ENCODE data around the gene HTRA3. TPM values are rescaled to one million over a fixed set of nuclear protein-coding genes. Genes with fewer than 3 reads are reported as not detected.

HTRA3 gene
- total and polyA plus RNA-seq, 2 of the 8 experiments (the other 6 are each of a cell fraction or from before 2014, with no cell fraction given) = 3.2 to 5.8 TPM

GRCh38 chr4:8278009-8278395 is 8.4 kb downstream of the HTRA3 start:
- Histone ChIP-seq H2AFZ (ENCODE audit: low read length) (no peak overlapping the region), H3K23ac (ENCODE audit: insufficient read length) (no peak overlapping the region), H3K9me3 (ENCODE audit: insufficient read depth in 2 of 2, low read depth in 1 of 2, low read length in 1 of 2) (no peaks in the 10 kb centered on the region), H3K36me3 (ENCODE audit: control insufficient read depth in 2 of 4, insufficient read depth in 4 of 4, low read length in 3 of 4) (no peaks in the 10 kb centered on the region), H2BK5ac (ENCODE audit: low read depth, low read length) (no peak overlapping the region), H3K4ac (replicated peaks; ENCODE audit: insufficient read length, low read depth, low read length) (no peak overlapping the region), H3K23me2 (ENCODE audit: low read depth, low read length) (no peaks in the 10 kb centered on the region), H3K14ac (ENCODE audit: insufficient read length) (no peak overlapping the region), H3K56ac (replicated peaks; ENCODE audit: insufficient read length, low read depth, low read length) (no peak overlapping the region), H4K20me1 (replicated peaks in 1 of 2; ENCODE audit: control insufficient read depth in 1 of 2, insufficient read depth in 2 of 2, low read length in 2 of 2) (peaks cover 0 to 3% of the 10 kb centered on the region in 2 experiments), H3K4me1 (replicated peaks in 1 of 4; ENCODE audit: control insufficient read depth in 3 of 4, insufficient read depth in 4 of 4, low read length in 3 of 4) (no peaks in the 10 kb centered on the region), H4K91ac (replicated peaks; ENCODE audit: insufficient read length, low read length) (no peak overlapping the region), H3K9ac (replicated peaks in 1 of 4; ENCODE audit: extremely low read depth in 1 of 4, low read depth in 3 of 4, low read length in 3 of 4) (no peak overlapping the region), H3K79me1 (ENCODE audit: low read depth, low read length) (no peaks in the 10 kb centered on the region), H4K8ac (ENCODE audit: extremely low read depth, insufficient read depth, low read length) (no peak overlapping the region), H3K4me2 (ENCODE audit: insufficient read depth in 1 of 2, low read depth in 2 of 2, low read length in 2 of 2) (no peak overlapping the region), H2BK20ac (ENCODE audit: low read length) (no peak overlapping the region), H3K4me3 (ENCODE audit: extremely low read depth in 1 of 4, insufficient read depth in 2 of 4, low read depth in 3 of 4, low read length in 4 of 4) (no peak overlapping the region), H4K5ac (ENCODE audit: insufficient read length, low read depth, low read length) (no peak overlapping the region), H3K27ac (ENCODE audit: low read depth, low read length) (no peak overlapping the region), H2BK120ac (replicated peaks; ENCODE audit: low read depth, low read length) (no peak overlapping the region), H3K79me2 (ENCODE audit: control insufficient read depth in 1 of 2, insufficient read depth in 2 of 2, low read length in 2 of 2) (no peaks in the 10 kb centered on the region), H2BK12ac (ENCODE audit: low read depth, low read length) (no peak overlapping the region), H3K18ac (ENCODE audit: extremely low read depth, low read length) (no peak overlapping the region), H2BK15ac (ENCODE audit: low read length) (no peak overlapping the region), H2AK5ac (ENCODE audit: low read depth, low read length) (no peak overlapping the region), H3K27me3 (replicated peaks in 1 of 4; ENCODE audit: control insufficient read depth in 3 of 4, extremely low read depth in 1 of 4, insufficient read depth in 3 of 4, low read length in 3 of 4) (no peaks in the 10 kb centered on the region)
- no peak for FAIRE-seq
- DNase-seq (ENCODE audit: low read depth in 1 of 2, low spot score in 2 of 2) = no peak
- TF ChIP-seq KDM4A (IDR thresholded peaks at IDR 0.05; ENCODE audit: low read depth, low read length, severe bottlenecking) (no peak), ZNF274 (IDR thresholded peaks at IDR 0.05; ENCODE audit: borderline replicate concordance, extremely low read depth, low read length) (no peak), FOSL1 (IDR thresholded peaks at IDR 0.05; ENCODE audit: insufficient read depth, low read depth, low read length) (no peak), GTF2F1 (IDR thresholded peaks at IDR 0.05; ENCODE audit: borderline replicate concordance, low read depth, low read length) (no peak)
- ChIA-PET POLR2A (ENCODE audit: partially characterized antibody) (no interaction called here), CTCF (ENCODE audit: partially characterized antibody) (interaction anchor here (0.7 to 4.3 kb wide), 5 partner anchors 12 to 132 kb away, joined by 3 to 25 read pairs (median 8); no protein-coding TSS in a partner anchor)
- WGBS, 2 experiments (ENCODE audit: extremely low coverage in 1 of 2, insufficient coverage in 1 of 2, insufficient read length in 1 of 2, insufficient replicate concordance in 2 of 2, low coverage in 1 of 2, low lambda C conversion rate in 2 of 2, missing lambda C conversion rate in 1 of 2) = 81% methylated on average over 6 of the region's 6 CpGs; no CpG with 5 or more reads in 1 of the 2 experiments

All from H1 (cell line).